SK-N-MC (cell line): ENCODE data around the gene BRD9.

Experiments used
- EZH2 ChIP-seq: fragments of 200-600 bp; sonication (generic); IDR thresholded peaks from one replicate; pipeline ENCODE4 v1.6.1; 2017; ENCODE audit warnings: antibody characterized with exemption
- POLR2AphosphoS5 ChIP-seq: IDR thresholded peaks from 2 replicates; pipeline ENCODE4 v1.6.1; 2012; ENCODE audit warnings: mild to moderate bottlenecking, low read depth, low read length, borderline replicate concordance

DNA sequence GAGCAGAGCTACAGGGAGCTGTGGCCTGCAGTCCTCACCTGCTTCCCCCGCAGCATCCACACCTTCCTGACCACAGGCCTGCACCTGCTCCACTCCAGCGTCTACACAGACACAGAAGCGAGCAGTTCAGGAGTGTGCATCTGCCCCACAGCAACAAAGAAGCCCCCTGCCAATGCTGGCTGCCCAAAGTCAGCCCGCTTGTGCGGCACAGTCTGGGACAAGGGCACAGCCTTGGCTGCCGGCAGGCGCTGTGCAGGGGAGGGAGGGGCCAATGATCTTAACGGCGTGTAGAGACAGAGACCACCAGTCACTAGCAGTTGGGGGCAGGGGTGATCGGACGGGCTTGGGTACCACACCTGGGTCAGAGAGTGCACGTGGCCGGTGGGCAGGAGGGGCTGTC, 6.6 kb downstream of the BRD9 start:
- TF ChIP-seq POLR2AphosphoS5 (no peak), EZH2 (no peak)
